DOHH2 (cell line): ENCODE results near the gene CDK5.

Source experiments
- CTCF ChIP-seq: fragments of 200-600 bp; sonication (generic); IDR thresholded peaks from one replicate; pipeline ENCODE4 v1.5.1; 2014; ENCODE audit warnings: antibody characterized with exemption, mild to moderate bottlenecking, low read depth, low read length; ENCODE audit not compliant: poor library complexity, severe bottlenecking
- EZH2phosphoT487 ChIP-seq: fragments of 200-600 bp; sonication (generic); IDR thresholded peaks from 2 replicates; pipeline ENCODE4 v1.6.1; 2017; ENCODE audit warnings: borderline replicate concordance, mild to moderate bottlenecking, antibody characterized with exemption, low read length, moderate library complexity, mixed read lengths

GRCh38 chr7:151085329-151085690 is 27.6 kb upstream of the CDK5 start:
- TF ChIP-seq CTCF (no peak), EZH2phosphoT487 (no peak)
